ENCODE data around the gene PPP2R5C. TPM values are rescaled to one million over a fixed set of nuclear protein-coding genes. Genes with fewer than 3 reads are reported as not detected.

Gene PPP2R5C
- total and polyA plus RNA-seq, 2 of the 8 experiments (the other 6 are each of a cell fraction or from before 2014, with no cell fraction given): 49.6 to 95.9 TPM

DNA sequence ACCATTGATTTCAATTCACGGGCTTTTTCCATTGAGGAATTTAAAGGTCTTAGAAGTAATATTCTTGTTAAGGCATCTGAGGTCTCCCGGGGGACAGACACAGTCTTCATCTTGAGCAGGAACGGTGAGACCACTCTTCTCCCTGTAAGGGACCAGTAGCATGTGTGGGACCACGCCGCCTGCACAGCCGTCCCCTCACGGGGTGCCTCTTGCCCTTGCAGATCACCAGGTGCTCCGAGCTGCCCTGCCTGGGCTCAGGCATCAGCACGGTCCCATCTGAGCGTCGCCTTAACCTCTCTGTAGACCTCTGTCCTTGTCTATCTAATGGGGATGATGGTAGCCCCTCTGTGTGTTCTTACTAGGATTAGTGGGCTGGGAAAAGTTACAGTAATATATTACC, 74.1 kb downstream of the PPP2R5C start:
- Histone ChIP-seq H2AK5ac (ENCODE audit: low read depth, low read length) (no peak overlapping the region), H3K9ac (replicated peaks in 1 of 4; ENCODE audit: extremely low read depth in 1 of 4, low read depth in 3 of 4, low read length in 3 of 4) (no peak overlapping the region), H2BK20ac (ENCODE audit: low read length) (no peak overlapping the region), H3K23me2 (ENCODE audit: low read depth, low read length) (no peaks in the 10 kb centered on the region), H3K4me1 (replicated peaks in 1 of 4; ENCODE audit: control insufficient read depth in 3 of 4, insufficient read depth in 4 of 4, low read length in 3 of 4) (peaks cover 0 to 4% (median under 1%) of the 10 kb centered on the region in 4 experiments; a peak in 3 of 7 replicates), H2BK120ac (replicated peaks; ENCODE audit: low read depth, low read length) (no peak overlapping the region), H4K5ac (ENCODE audit: insufficient read length, low read depth, low read length) (no peak overlapping the region), H3K79me1 (ENCODE audit: low read depth, low read length) (peaks cover 9% of the 10 kb centered on the region; the same call in 1 of the 2 replicates), H4K20me1 (replicated peaks in 1 of 2; ENCODE audit: control insufficient read depth in 1 of 2, insufficient read depth in 2 of 2, low read length in 2 of 2) (peaks cover 2 to 14% of the 10 kb centered on the region in 2 experiments), H2AFZ (ENCODE audit: low read length) (no peak overlapping the region), H3K14ac (ENCODE audit: insufficient read length) (no peak overlapping the region), H3K56ac (replicated peaks; ENCODE audit: insufficient read length, low read depth, low read length) (no peak overlapping the region), H3K36me3 (ENCODE audit: control insufficient read depth in 2 of 4, insufficient read depth in 4 of 4, low read length in 3 of 4) (no peaks in the 10 kb centered on the region), H3K18ac (ENCODE audit: extremely low read depth, low read length) (no peak overlapping the region), H4K8ac (ENCODE audit: extremely low read depth, insufficient read depth, low read length) (no peak overlapping the region), H3K4ac (replicated peaks; ENCODE audit: insufficient read length, low read depth, low read length) (no peak overlapping the region), H3K23ac (ENCODE audit: insufficient read length) (no peak overlapping the region), H3K27me3 (replicated peaks in 1 of 4; ENCODE audit: control insufficient read depth in 3 of 4, extremely low read depth in 1 of 4, insufficient read depth in 3 of 4, low read length in 3 of 4) (no peaks in the 10 kb centered on the region; a peak in 1 of 7 replicates), H4K91ac (replicated peaks; ENCODE audit: insufficient read length, low read length) (no peak overlapping the region), H3K27ac (ENCODE audit: low read depth, low read length) (no peak overlapping the region), H3K9me3 (ENCODE audit: insufficient read depth in 2 of 2, low read depth in 1 of 2, low read length in 1 of 2) (no peaks in the 10 kb centered on the region), H3K4me3 (ENCODE audit: extremely low read depth in 1 of 4, insufficient read depth in 2 of 4, low read depth in 3 of 4, low read length in 4 of 4) (no peak overlapping the region), H3K79me2 (ENCODE audit: control insufficient read depth in 1 of 2, insufficient read depth in 2 of 2, low read length in 2 of 2) (peaks cover 0 to 32% of the 10 kb centered on the region in 2 experiments; a peak in 2 of 4 replicates), H2BK15ac (ENCODE audit: low read length) (no peak overlapping the region), H2BK12ac (ENCODE audit: low read depth, low read length) (no peak overlapping the region), H3K4me2 (ENCODE audit: insufficient read depth in 1 of 2, low read depth in 2 of 2, low read length in 2 of 2) (no peak overlapping the region), H2BK5ac (ENCODE audit: low read depth, low read length) (no peak overlapping the region)
- no peak for FAIRE-seq
- POLR2A ChIA-PET (ENCODE audit: partially characterized antibody): interaction anchor here (1.5 to 1.6 kb wide), 2 partner anchors 20 to 52 kb away, joined by 3 to 4 read pairs; no protein-coding TSS in a partner anchor
- WGBS, 2 experiments (ENCODE audit: extremely low coverage in 1 of 2, insufficient coverage in 1 of 2, insufficient read length in 1 of 2, insufficient replicate concordance in 2 of 2, low coverage in 1 of 2, low lambda C conversion rate in 2 of 2, missing lambda C conversion rate in 1 of 2): 82% methylated on average over 11 of the region's 11 CpGs; no CpG with 5 or more reads in 1 of the 2 experiments
- DNase-seq (ENCODE audit: low read depth in 1 of 2, low spot score in 2 of 2): no peak
- no peak for TF ChIP-seq SP1 (IDR thresholded peaks at IDR 0.05; ENCODE audit: low read depth, low read length)
- no peak for TF ChIP-seq TEAD4 (IDR thresholded peaks at IDR 0.05; ENCODE audit: low read depth, low read length)
- no peak for TF ChIP-seq JUN (IDR thresholded peaks at IDR 0.05; ENCODE audit: low read depth, low read length)
- TF ChIP-seq RFX5 (IDR thresholded peaks at IDR 0.05; ENCODE audit: borderline replicate concordance, low read depth, low read length): no peak
- TF ChIP-seq PHF8 (conservative IDR thresholded peaks at IDR 0.05; ENCODE audit: low read depth, low read length): no peak
- no peak for TF ChIP-seq TCF12 (IDR thresholded peaks at IDR 0.05; ENCODE audit: low read depth, low read length)
- TF ChIP-seq TBP (IDR thresholded peaks at IDR 0.05; ENCODE audit: low read depth, low read length): no peak
- no peak for TF ChIP-seq SIX5 (IDR thresholded peaks at IDR 0.05; ENCODE audit: low read depth, low read length)
- TF ChIP-seq KDM4A (IDR thresholded peaks at IDR 0.05; ENCODE audit: low read depth, low read length, severe bottlenecking): no peak
- CTCF ChIA-PET (ENCODE audit: partially characterized antibody): interaction anchor here (1.0 to 1.1 kb wide), 3 partner anchors 9 to 65 kb away, joined by 4 to 8 read pairs (median 6); no protein-coding TSS in a partner anchor
